BLaER1 treated with 17β-estradiol and CSF1 and Interleukin-3, amounts not matched to agents 10 nM and 100 nM (cell line): ENCODE measurements around the gene CCDC110.
A peak's percentile ranks its signal among the peaks of the same experiment; 100 is the strongest.

Source experiments
- H3K27ac ChIP-seq, 11 experiments: shearing (Covaris generic); formaldehyde crosslinking; 2 replicates each; pipeline ENCODE4 v1.8.1; 2022
- H3K27me3 ChIP-seq, 11 experiments: shearing (Covaris generic); formaldehyde crosslinking; 2 replicates each; pipeline ENCODE4 v1.8.1; 2022
- H3K36me3 ChIP-seq, 11 experiments: shearing (Covaris generic); formaldehyde crosslinking; 2 replicates each; pipeline ENCODE4 v1.8.1; 2022
- H3K4me1 ChIP-seq, 10 experiments: shearing (Covaris generic); formaldehyde crosslinking; 2 replicates each; pipeline ENCODE4 v1.8.1; 2022
- H3K4me2 ChIP-seq, 11 experiments: shearing (Covaris generic); formaldehyde crosslinking; 2 replicates each; pipeline ENCODE4 v1.8.1; 2022
- H3K4me3 ChIP-seq, 10 experiments: shearing (Covaris generic); formaldehyde crosslinking; 2 replicates each; pipeline ENCODE4 v1.8.1; 2022
- H3K9ac ChIP-seq, 11 experiments: shearing (Covaris generic); formaldehyde crosslinking; 2 replicates each; pipeline ENCODE4 v1.8.1; 2022
- H3K9me3 ChIP-seq, 11 experiments: shearing (Covaris generic); formaldehyde crosslinking; replicated peaks in 1 of 11; 2 replicates each; pipeline ENCODE4 v1.8.1; 2022
- H4K20me1 ChIP-seq, 11 experiments: shearing (Covaris generic); formaldehyde crosslinking; 2 replicates each; pipeline ENCODE4 v1.8.1; 2022
- Cebpa-rat ChIP-seq, 11 experiments: shearing (Covaris generic); IDR thresholded peaks; 2 replicates each; pipeline ENCODE4 v1.8.1; 2022

The CCDC110 gene

GRCh38 chr4:185471235-185472102 lies at the start of gene CCDC110:
TSS of gene CCDC110 (minus strand) at chr4:185471733. CDS start at chr4:185471683, 50 bp downstream.
- peak within 1 kb of the TSS; percentile 72 to 86 (median 82) for H3K9ac ChIP-seq
- H3K36me3 ChIP-seq: no peaks in the 10 kb centered on the region
- H3K27ac ChIP-seq: peak within 1 kb of the TSS; percentile 27 to 83 (median 71); a peak in 21 of 22 replicates
- peaks cover 4 to 20% (median 13%) of the 10 kb centered on the region in 10 experiments; a peak in 16 of 20 replicates for H3K4me1 ChIP-seq
- peak within 1 kb of the TSS; percentile 70 to 96 (median 82) for H3K4me3 ChIP-seq
- H4K20me1 ChIP-seq: no peaks in the 10 kb centered on the region
- H3K4me2 ChIP-seq: peak within 1 kb of the TSS; percentile 97 to 100 (median 99)
- peaks cover 0 to 6% (median 0%) of the 10 kb centered on the region in 11 experiments; a peak in 1 of 22 replicates for H3K9me3 ChIP-seq
- H3K27me3 ChIP-seq: peaks cover 0 to 16% (median 10%) of the 10 kb centered on the region in 11 experiments; a peak in 16 of 22 replicates
- no peak for TF ChIP-seq Cebpa-rat (IDR thresholded peaks at IDR 0.05)

GRCh38 chr4:185520119-185520518 lies 48.6 kb upstream of the CCDC110 start:
- no peaks in the 10 kb centered on the region for H4K20me1 ChIP-seq

GRCh38 chr4:185518494-185518893 lies 47.0 kb upstream of the CCDC110 start:
- no peak overlapping the region for H3K4me3 ChIP-seq
- no peaks in the 10 kb centered on the region for H3K36me3 ChIP-seq
- no peak overlapping the region for H3K9ac ChIP-seq
- H3K27me3 ChIP-seq: peaks cover 0 to 46% (median 14%) of the 10 kb centered on the region in 11 experiments; a peak in 13 of 22 replicates
- no peaks in the 10 kb centered on the region for H4K20me1 ChIP-seq
- H3K9me3 ChIP-seq: peaks cover 0 to 17% (median 11%) of the 10 kb centered on the region in 11 experiments; a peak in 13 of 22 replicates
- peaks cover 21 to 43% (median 25%) of the 10 kb centered on the region in 10 experiments for H3K4me1 ChIP-seq
- TF ChIP-seq Cebpa-rat (IDR thresholded peaks at IDR 0.05): no peak
- peak overlapping the region in 7 of 11 experiments; percentile 8 to 55 (median 38); a peak in 9 of 22 replicates for H3K4me2 ChIP-seq
- H3K27ac ChIP-seq: no peak overlapping the region; a peak in 1 of 22 replicates

More at GRCh38 chr4:185520119-185520518, 48.6 kb upstream of the CCDC110 start:
- Histone ChIP-seq H3K36me3 (no peaks in the 10 kb centered on the region), H3K27ac (no peak overlapping the region), H3K9ac (no peak overlapping the region), H3K4me2 (no peak overlapping the region), H3K4me1 (peaks cover 7 to 27% (median 11%) of the 10 kb centered on the region in 10 experiments; a peak in 16 of 20 replicates), H3K27me3 (peaks cover 0 to 34% (median 7%) of the 10 kb centered on the region in 11 experiments; a peak in 10 of 22 replicates), H3K9me3 (peaks cover 0 to 9% (median 3%) of the 10 kb centered on the region in 11 experiments; a peak in 8 of 22 replicates), H3K4me3 (no peak overlapping the region)
- no peak for TF ChIP-seq Cebpa-rat (IDR thresholded peaks at IDR 0.05)

- peaks cover 0 to 17% (median 11%) of the 10 kb centered on the region in 11 experiments; a peak in 13 of 22 replicates for H3K9me3 ChIP-seq
- H3K4me2 ChIP-seq: peak overlapping the region in 4 of 11 experiments; percentile 21 to 55 (median 40); a peak in 3 of 22 replicates
- H3K4me1 ChIP-seq: peaks cover 24 to 47% (median 29%) of the 10 kb centered on the region in 10 experiments
- TF ChIP-seq Cebpa-rat (IDR thresholded peaks at IDR 0.05): no peak
- H3K9ac ChIP-seq: no peak overlapping the region
- no peaks in the 10 kb centered on the region for H4K20me1 ChIP-seq
- no peak overlapping the region for H3K27ac ChIP-seq
- peaks cover 0 to 46% (median 14%) of the 10 kb centered on the region in 11 experiments; a peak in 13 of 22 replicates for H3K27me3 ChIP-seq
- H3K36me3 ChIP-seq: no peaks in the 10 kb centered on the region
- no peak overlapping the region for H3K4me3 ChIP-seq
These were observed 46.5 kb upstream of the CCDC110 start for GRCh38 chr4:185518069-185518468.

- no peak for TF ChIP-seq Cebpa-rat (IDR thresholded peaks at IDR 0.05)
- Histone ChIP-seq H3K27me3 (peaks cover 0 to 71% (median 22%) of the 10 kb centered on the region in 11 experiments; a peak in 16 of 22 replicates), H3K4me2 (peak overlapping the region in 5 of 11 experiments; percentile 73 to 93 (median 87); a peak in 6 of 22 replicates), H3K9me3 (peaks cover 0 to 17% (median 11%) of the 10 kb centered on the region in 11 experiments; a peak in 13 of 22 replicates), H4K20me1 (no peaks in the 10 kb centered on the region), H3K9ac (no peak overlapping the region), H3K36me3 (no peaks in the 10 kb centered on the region), H3K4me1 (peaks cover 40 to 73% (median 56%) of the 10 kb centered on the region in 10 experiments), H3K4me3 (no peak overlapping the region), H3K27ac (peak overlapping the region in 4 of 11 experiments; percentile 93 to 96 (median 94); a peak in 6 of 22 replicates)
These were observed 43.7 kb upstream of the CCDC110 start for GRCh38 chr4:185515248-185515647.

GRCh38 chr4:185514182-185514697 lies 42.7 kb upstream of the CCDC110 start:
- H3K27me3 ChIP-seq: peaks cover 0 to 75% (median 22%) of the 10 kb centered on the region in 11 experiments; a peak in 16 of 22 replicates
- peaks cover 0 to 17% (median 11%) of the 10 kb centered on the region in 11 experiments; a peak in 13 of 22 replicates for H3K9me3 ChIP-seq
- TF ChIP-seq Cebpa-rat (IDR thresholded peaks at IDR 0.05): no peak
- H3K27ac ChIP-seq: peak overlapping the region in 10 of 11 experiments; percentile 49 to 96 (median 86); a peak in 19 of 22 replicates
- H3K4me3 ChIP-seq: peak overlapping the region in 8 of 10 experiments; percentile 11 to 62 (median 51); a peak in 11 of 20 replicates
- peaks cover 40 to 73% (median 59%) of the 10 kb centered on the region in 10 experiments for H3K4me1 ChIP-seq
- H3K9ac ChIP-seq: peak overlapping the region in 10 of 11 experiments; percentile 51 to 83 (median 71); a peak in 17 of 22 replicates
- no peaks in the 10 kb centered on the region for H3K36me3 ChIP-seq
- H4K20me1 ChIP-seq: no peaks in the 10 kb centered on the region
- H3K4me2 ChIP-seq: peak overlapping the region; percentile 73 to 97 (median 92)

GRCh38 chr4:185513489-185514181 lies 42.1 kb upstream of the CCDC110 start:
- H3K4me2 ChIP-seq: peak overlapping the region; percentile 73 to 97 (median 92)

More at GRCh38 chr4:185513489-185514181, 42.1 kb upstream of the CCDC110 start:
- Histone ChIP-seq H3K9me3 (peaks cover 0 to 17% (median 11%) of the 10 kb centered on the region in 11 experiments; a peak in 13 of 22 replicates), H4K20me1 (no peaks in the 10 kb centered on the region), H3K27me3 (peaks cover 0 to 79% (median 22%) of the 10 kb centered on the region in 11 experiments; a peak in 16 of 22 replicates), H3K36me3 (no peaks in the 10 kb centered on the region), H3K4me3 (peak overlapping the region in 8 of 10 experiments; percentile 11 to 62 (median 51); a peak in 14 of 20 replicates), H3K9ac (peak overlapping the region in 10 of 11 experiments; percentile 51 to 83 (median 71); a peak in 19 of 22 replicates), H3K4me1 (peaks cover 37 to 72% (median 57%) of the 10 kb centered on the region in 10 experiments), H3K27ac (peak overlapping the region in 10 of 11 experiments; percentile 49 to 96 (median 86); a peak in 19 of 22 replicates)
- peak; percentile 47 to 97 (median 91); a peak in 19 of 22 replicates for TF ChIP-seq Cebpa-rat (IDR thresholded peaks at IDR 0.05)
